Neural cell (in vitro differentiated cells): ENCODE measurements around the gene APBB2. TPM values are rescaled to one million over a fixed set of nuclear protein-coding genes. Genes with fewer than 3 reads are reported as not detected.
"Not testable (repeated sequence)": the region's sequence is repeated elsewhere in the genome, so short reads cannot be mapped to it uniquely, and the experiment has no call there.

ENCODE experiments used
- H2AFZ ChIP-seq: fragments of 200-600, 300-800 bp; sonication (generic), shearing (Covaris generic); 2 replicates; pipeline ENCODE4 v1.6.0; 2014; ENCODE audit warnings: low read depth, mild to moderate bottlenecking, antibody characterized with exemption, low read length, moderate library complexity
- H3F3A ChIP-seq: fragments of 200-600 bp; shearing (Covaris generic); 2 replicates; pipeline ENCODE4 v1.6.1; 2016; ENCODE audit warnings: mild to moderate bottlenecking, moderate library complexity, mixed read lengths, antibody characterized with exemption, low read length; ENCODE audit not compliant: insufficient read depth, poor library complexity, severe bottlenecking
- H3K27ac ChIP-seq: fragments of 200-600, 300-800 bp; sonication (generic), shearing (Covaris generic); 2 replicates; pipeline ENCODE4 v1.5.1; 2014; ENCODE audit warnings: mild to moderate bottlenecking, low read length, moderate library complexity
- H3K27me3 ChIP-seq: fragments of 300-800, 200-600 bp; sonication (generic), shearing (Covaris generic); 2 replicates; pipeline ENCODE4 v1.6.0; 2014; ENCODE audit warnings: mild to moderate bottlenecking, low read depth, low read length, moderate library complexity; ENCODE audit not compliant: insufficient read depth
- H3K36me3 ChIP-seq: fragments of 300-800, 200-600 bp; sonication (generic), shearing (Covaris generic); 2 replicates; pipeline ENCODE4 v1.5.1; 2014; ENCODE audit warnings: mild to moderate bottlenecking, antibody characterized with exemption, low read length, moderate library complexity; ENCODE audit not compliant: insufficient read depth
- H3K4me2 ChIP-seq: fragments of 300-800, 200-600 bp; sonication (generic), shearing (Covaris generic); 2 replicates; pipeline ENCODE4 v1.6.0; 2014; ENCODE audit warnings: mild to moderate bottlenecking, low read length
- H3K4me3 ChIP-seq: fragments of 300-800, 200-600 bp; sonication (generic), shearing (Covaris generic); 2 replicates; pipeline ENCODE4 v1.5.1; 2014; ENCODE audit warnings: mild to moderate bottlenecking, low read length, moderate library complexity
- H3K79me2 ChIP-seq: fragments of 200-600 bp; shearing (Covaris generic); replicated peaks from 2 replicates; pipeline ENCODE4 v1.6.0; 2014; ENCODE audit warnings: mild to moderate bottlenecking, low read length, moderate library complexity; ENCODE audit not compliant: insufficient read depth
- H3K9ac ChIP-seq: fragments of 300-800, 200-600 bp; sonication (generic), shearing (Covaris generic); 2 replicates; pipeline ENCODE4 v1.6.1; 2016; ENCODE audit warnings: mild to moderate bottlenecking, low read length, mixed read lengths
- H3K9me2 ChIP-seq: fragments of 200-600 bp; shearing (Covaris generic); 2 replicates; pipeline ENCODE4 v1.6.1; 2016; ENCODE audit warnings: mild to moderate bottlenecking, low read length, mixed read lengths; ENCODE audit not compliant: insufficient read depth
- H3K9me3 ChIP-seq: fragments of 200-600, 300-800 bp; sonication (generic), shearing (Covaris generic); 2 replicates; pipeline ENCODE4 v1.6.1; 2016; ENCODE audit warnings: mild to moderate bottlenecking, mixed run types, low read length, moderate library complexity, mixed read lengths
- H4K20me1 ChIP-seq: fragments of 200-600 bp; shearing (Covaris generic); 2 replicates; pipeline ENCODE4 v1.6.1; 2016; ENCODE audit warnings: mild to moderate bottlenecking, mixed run types; ENCODE audit not compliant: insufficient read depth
- CTCF ChIP-seq: fragments of 450-650 bp; IDR thresholded peaks from 2 replicates; pipeline ENCODE4 v1.5.1; 2014; ENCODE audit warnings: antibody characterized with exemption, mild to moderate bottlenecking, moderate library complexity; ENCODE audit not compliant: poor library complexity, severe bottlenecking
- EP300 ChIP-seq: fragments of 450-650 bp; conservative IDR thresholded peaks from 2 replicates; pipeline ENCODE4 v1.6.1; 2014; ENCODE audit warnings: antibody characterized with exemption, mild to moderate bottlenecking, moderate library complexity; ENCODE audit not compliant: poor library complexity, severe bottlenecking
- EZH2 ChIP-seq: fragments of 200-600, 300-800 bp; shearing (Covaris generic), sonication (generic); IDR thresholded peaks from 2 replicates; pipeline ENCODE4 v1.6.1; 2014; ENCODE audit warnings: antibody characterized with exemption, low read length, borderline replicate concordance, mild to moderate bottlenecking; ENCODE audit not compliant: insufficient read depth, poor library complexity, severe bottlenecking
- MXI1 ChIP-seq: fragments of 450-650 bp; conservative IDR thresholded peaks from 2 replicates; pipeline ENCODE4 v1.6.1; 2014; ENCODE audit warnings: antibody characterized with exemption, mild to moderate bottlenecking; ENCODE audit not compliant: poor library complexity, severe bottlenecking
- POLR2AphosphoS5 ChIP-seq: IDR thresholded peaks from 2 replicates; pipeline ENCODE4 v1.6.1; 2012
- RAD21 ChIP-seq: fragments of 450-650 bp; conservative IDR thresholded peaks from 2 replicates; pipeline ENCODE4 v1.6.1; 2014; ENCODE audit warnings: antibody characterized with exemption, mild to moderate bottlenecking, moderate library complexity
- TAF1 ChIP-seq: IDR thresholded peaks from 2 replicates; pipeline ENCODE4 v1.6.1; 2012; ENCODE audit warnings: low read depth
- polyA plus RNA-seq: library from polyadenylated mRNA; depleted of rRNA; stranded (reverse); fragments of >200 nt; gene quantifications from 2 replicates; pipeline ENCODE4 v1.2.3, GENCODE V29; 2014
- TF ChIP-seq, protein P1 (sequence below): IDR thresholded peaks from 2 replicates; pipeline ENCODE4 v1.6.1; 2012; ENCODE audit warnings: borderline replicate concordance

Gene APBB2
- polyA plus RNA-seq, 1 donor from 2014 or later, result 41.9 TPM

DNA sequence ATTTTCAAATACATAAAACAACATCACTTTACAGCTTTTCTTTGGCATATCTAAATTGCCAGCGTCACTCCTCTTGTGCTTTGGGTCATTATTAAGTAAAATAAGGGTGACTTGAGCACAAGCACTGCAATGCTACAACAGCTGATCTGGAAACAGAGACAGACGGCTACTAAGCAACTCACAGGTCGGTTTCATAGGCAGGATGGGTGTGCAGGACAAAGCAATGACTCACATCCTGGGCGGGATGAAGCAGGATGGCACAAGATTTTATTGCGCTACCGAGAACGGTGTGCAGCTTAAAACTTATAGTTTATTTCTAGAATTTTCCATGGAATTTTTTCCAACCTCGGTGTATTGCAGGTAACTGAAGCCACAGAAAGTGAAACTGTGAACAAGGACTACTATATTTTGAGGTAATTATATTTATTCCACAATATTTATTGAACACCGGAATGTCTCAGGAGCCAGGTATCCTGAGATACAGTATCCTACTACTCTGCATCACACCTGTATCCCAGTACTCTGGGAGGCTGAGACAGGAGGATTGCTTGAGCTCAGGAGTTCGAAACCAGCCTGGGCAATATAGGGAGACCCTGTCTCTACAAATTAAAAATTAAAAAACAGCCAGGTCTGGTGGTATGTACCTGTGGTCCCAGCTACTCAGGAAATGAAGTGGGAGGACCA lies 215.5 kb downstream of the APBB2 start:
- Histone ChIP-seq H3K27ac (no peak overlapping the region), H3K27me3 (no peaks in the 10 kb centered on the region), H3K9me2 (no peaks in the 10 kb centered on the region), H3K4me3 (no peak overlapping the region), H3K9ac (no peak overlapping the region), H3K79me2 (no peaks in the 10 kb centered on the region), H3K4me2 (no peak overlapping the region), H4K20me1 (no peaks in the 10 kb centered on the region), H3F3A (no peaks in the 10 kb centered on the region), H2AFZ (no peak overlapping the region), H3K9me3 (no peaks in the 10 kb centered on the region), H3K36me3 (no peaks in the 10 kb centered on the region)
- TF ChIP-seq EP300, result no peak
- no peak for TF ChIP-seq POLR2AphosphoS5
- TF ChIP-seq CTCF, result no peak
- no peak for TF ChIP-seq TAF1
- no peak for TF ChIP-seq EZH2
- no peak for TF ChIP-seq RAD21
- TF ChIP-seq, protein P1, sequence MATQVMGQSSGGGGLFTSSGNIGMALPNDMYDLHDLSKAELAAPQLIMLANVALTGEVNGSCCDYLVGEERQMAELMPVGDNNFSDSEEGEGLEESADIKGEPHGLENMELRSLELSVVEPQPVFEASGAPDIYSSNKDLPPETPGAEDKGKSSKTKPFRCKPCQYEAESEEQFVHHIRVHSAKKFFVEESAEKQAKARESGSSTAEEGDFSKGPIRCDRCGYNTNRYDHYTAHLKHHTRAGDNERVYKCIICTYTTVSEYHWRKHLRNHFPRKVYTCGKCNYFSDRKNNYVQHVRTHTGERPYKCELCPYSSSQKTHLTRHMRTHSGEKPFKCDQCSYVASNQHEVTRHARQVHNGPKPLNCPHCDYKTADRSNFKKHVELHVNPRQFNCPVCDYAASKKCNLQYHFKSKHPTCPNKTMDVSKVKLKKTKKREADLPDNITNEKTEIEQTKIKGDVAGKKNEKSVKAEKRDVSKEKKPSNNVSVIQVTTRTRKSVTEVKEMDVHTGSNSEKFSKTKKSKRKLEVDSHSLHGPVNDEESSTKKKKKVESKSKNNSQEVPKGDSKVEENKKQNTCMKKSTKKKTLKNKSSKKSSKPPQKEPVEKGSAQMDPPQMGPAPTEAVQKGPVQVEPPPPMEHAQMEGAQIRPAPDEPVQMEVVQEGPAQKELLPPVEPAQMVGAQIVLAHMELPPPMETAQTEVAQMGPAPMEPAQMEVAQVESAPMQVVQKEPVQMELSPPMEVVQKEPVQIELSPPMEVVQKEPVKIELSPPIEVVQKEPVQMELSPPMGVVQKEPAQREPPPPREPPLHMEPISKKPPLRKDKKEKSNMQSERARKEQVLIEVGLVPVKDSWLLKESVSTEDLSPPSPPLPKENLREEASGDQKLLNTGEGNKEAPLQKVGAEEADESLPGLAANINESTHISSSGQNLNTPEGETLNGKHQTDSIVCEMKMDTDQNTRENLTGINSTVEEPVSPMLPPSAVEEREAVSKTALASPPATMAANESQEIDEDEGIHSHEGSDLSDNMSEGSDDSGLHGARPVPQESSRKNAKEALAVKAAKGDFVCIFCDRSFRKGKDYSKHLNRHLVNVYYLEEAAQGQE, result no peak

DNA sequence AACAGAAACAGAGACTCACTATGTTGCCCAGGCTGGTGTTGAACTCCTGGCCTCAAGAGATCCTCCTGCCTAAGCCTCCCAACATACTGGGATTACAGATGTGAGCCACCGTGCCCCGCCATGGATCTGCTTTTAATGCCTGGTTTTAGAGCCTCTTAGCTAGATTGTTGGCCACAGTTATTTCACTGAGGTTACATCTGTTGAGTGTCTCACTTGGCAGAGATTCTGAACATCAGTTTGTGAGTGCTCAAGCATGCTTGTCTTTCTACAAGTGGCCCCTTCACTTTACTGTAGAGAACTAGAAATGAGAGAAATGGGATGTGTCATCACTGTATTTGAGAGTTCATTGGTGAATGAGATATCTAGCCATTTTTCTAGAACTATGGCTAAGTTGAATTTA lies 218.5 kb downstream of the APBB2 start:
- H3K9me2 ChIP-seq, result no peaks in the 10 kb centered on the region
- no peak overlapping the region for H3K27ac ChIP-seq
- no peak overlapping the region for H3K4me2 ChIP-seq
- H3K4me3 ChIP-seq, result no peak overlapping the region
- no peaks in the 10 kb centered on the region for H3K79me2 ChIP-seq
- H4K20me1 ChIP-seq, result no peaks in the 10 kb centered on the region
- no peaks in the 10 kb centered on the region for H3K36me3 ChIP-seq
- no peaks in the 10 kb centered on the region for H3F3A ChIP-seq
- no peak overlapping the region for H2AFZ ChIP-seq
- no peak for TF ChIP-seq CTCF
- no peak for TF ChIP-seq MXI1
- TF ChIP-seq, protein P1, result no peak
- H3K9ac ChIP-seq, result no peak overlapping the region
- no peaks in the 10 kb centered on the region for H3K9me3 ChIP-seq
- H3K27me3 ChIP-seq, result no peaks in the 10 kb centered on the region

DNA sequence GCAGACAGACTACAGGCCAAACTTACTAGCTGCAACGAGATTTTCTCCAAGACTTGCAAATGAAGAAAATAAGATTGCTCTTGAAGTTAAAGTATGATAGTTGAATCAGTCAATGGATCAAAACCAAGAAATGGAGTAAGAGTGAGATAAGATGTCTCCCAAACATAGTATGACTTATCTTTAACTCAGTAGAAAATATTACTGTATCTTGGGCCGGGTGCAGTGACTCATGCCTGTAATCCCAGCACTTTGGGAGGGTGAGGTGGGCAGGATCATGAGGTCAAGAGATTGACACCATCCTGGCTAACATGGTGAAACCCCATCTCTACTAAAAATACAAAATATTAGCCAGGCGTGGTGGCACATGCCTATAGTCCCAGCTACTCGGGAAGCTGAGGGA lies 220.0 kb downstream of the APBB2 start:
- not testable (repeated sequence) for H3K9me2 ChIP-seq, H3K9me3 ChIP-seq, H2AFZ ChIP-seq, H3K36me3 ChIP-seq, H3K79me2 ChIP-seq, H3K4me2 ChIP-seq, H3K9ac ChIP-seq, H3K4me3 ChIP-seq, H3K27me3 ChIP-seq, H3K27ac ChIP-seq, H3F3A ChIP-seq, H4K20me1 ChIP-seq
